GM12878 (cell line): Measurements from ENCODE around the gene ZBED2.

ENCODE experiments used
- CHD2 ChIP-seq: IDR thresholded peaks from 2 replicates; pipeline ENCODE4 v1.6.1; 2011; ENCODE audit warnings: low read depth, low read length, improper control_type of control experiment, borderline replicate concordance
- SMAD1 ChIP-seq: fragments of 450-650 bp; IDR thresholded peaks from 2 replicates; pipeline ENCODE4 v1.6.1; 2018; ENCODE audit warnings: mild to moderate bottlenecking, low read depth; ENCODE audit not compliant: partially characterized antibody
- TF ChIP-seq, protein P1 (sequence below), 3 experiments: IDR thresholded peaks in 2 of 3; conservative IDR thresholded peaks in 1 of 3; 2 replicates each; pipeline ENCODE4 v1.5.1; 2011; ENCODE audit warnings: low read depth in 3 of 3, low read length in 3 of 3, mild to moderate bottlenecking in 3 of 3, control low read depth in 2 of 3, moderate library complexity in 2 of 3, inconsistent platforms in 1 of 3, mixed read lengths in 1 of 3; ENCODE audit not compliant: control insufficient read depth in 2 of 3, insufficient read depth in 1 of 3; ENCODE audit errors: extremely low read depth in 1 of 3

DNA sequence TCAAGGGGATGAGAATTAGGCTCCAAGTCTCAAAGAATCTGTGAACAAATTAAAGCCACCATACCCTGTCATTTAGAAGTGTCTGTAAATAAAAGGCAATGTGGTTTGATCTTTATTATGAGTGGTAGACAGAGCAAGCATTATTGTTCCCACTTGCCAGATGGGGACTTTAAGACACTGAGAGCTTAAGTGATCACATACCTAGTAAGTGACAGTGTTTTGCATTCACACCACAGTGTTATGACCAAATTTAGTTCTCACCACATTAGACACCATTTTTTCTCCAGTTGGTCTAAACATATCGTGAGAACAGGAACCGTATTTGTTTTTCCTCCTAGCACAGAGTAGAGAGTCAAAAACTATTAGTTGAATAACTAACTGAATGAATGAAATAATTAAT lies 13.2 kb upstream of the ZBED2 start:
- TF ChIP-seq SMAD1 (no peak), CHD2 (no peak)
- TF ChIP-seq, protein P1, sequence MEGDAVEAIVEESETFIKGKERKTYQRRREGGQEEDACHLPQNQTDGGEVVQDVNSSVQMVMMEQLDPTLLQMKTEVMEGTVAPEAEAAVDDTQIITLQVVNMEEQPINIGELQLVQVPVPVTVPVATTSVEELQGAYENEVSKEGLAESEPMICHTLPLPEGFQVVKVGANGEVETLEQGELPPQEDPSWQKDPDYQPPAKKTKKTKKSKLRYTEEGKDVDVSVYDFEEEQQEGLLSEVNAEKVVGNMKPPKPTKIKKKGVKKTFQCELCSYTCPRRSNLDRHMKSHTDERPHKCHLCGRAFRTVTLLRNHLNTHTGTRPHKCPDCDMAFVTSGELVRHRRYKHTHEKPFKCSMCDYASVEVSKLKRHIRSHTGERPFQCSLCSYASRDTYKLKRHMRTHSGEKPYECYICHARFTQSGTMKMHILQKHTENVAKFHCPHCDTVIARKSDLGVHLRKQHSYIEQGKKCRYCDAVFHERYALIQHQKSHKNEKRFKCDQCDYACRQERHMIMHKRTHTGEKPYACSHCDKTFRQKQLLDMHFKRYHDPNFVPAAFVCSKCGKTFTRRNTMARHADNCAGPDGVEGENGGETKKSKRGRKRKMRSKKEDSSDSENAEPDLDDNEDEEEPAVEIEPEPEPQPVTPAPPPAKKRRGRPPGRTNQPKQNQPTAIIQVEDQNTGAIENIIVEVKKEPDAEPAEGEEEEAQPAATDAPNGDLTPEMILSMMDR (IDR thresholded peaks at IDR 0.05 in 2 of 3, conservative IDR thresholded peaks at IDR 0.05 in 1 of 3; ENCODE audit: control insufficient read depth in 2 of 3, extremely low read depth in 1 of 3, insufficient read depth in 1 of 3, low read depth in 3 of 3, low read length in 3 of 3) = no peak
